ENCODE measurements around the gene TARBP2.
A peak's percentile ranks its signal among the peaks of the same experiment; 100 is the strongest.

The TARBP2 gene

DNA sequence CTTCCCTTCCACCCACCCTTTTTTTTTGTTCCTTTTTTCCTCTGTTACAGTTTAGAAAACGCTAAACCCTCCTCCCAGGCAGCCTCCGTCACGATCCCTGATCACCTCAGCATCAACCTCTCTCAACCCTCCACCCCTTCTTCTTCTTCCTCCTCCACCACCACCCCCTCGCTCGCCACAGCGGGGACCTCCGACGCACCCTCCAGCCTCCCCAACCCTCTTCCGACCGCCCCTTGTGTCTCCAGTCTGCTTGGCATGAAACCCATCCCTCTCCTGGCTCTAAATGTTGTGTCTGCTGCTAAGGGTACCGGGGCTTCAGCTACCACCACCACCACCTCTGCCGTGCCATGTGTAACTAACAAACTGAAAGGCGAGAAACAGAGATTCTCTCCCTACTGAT lies 26.3 kb upstream of the TARBP2 start:
- no peak for DNase-seq (ENCODE audit: low read depth)

- no peak for DNase-seq (ENCODE audit: low read depth)
These were observed 24.3 kb upstream of the TARBP2 start for GRCh38 chr12:53476769-53477209.

DNA sequence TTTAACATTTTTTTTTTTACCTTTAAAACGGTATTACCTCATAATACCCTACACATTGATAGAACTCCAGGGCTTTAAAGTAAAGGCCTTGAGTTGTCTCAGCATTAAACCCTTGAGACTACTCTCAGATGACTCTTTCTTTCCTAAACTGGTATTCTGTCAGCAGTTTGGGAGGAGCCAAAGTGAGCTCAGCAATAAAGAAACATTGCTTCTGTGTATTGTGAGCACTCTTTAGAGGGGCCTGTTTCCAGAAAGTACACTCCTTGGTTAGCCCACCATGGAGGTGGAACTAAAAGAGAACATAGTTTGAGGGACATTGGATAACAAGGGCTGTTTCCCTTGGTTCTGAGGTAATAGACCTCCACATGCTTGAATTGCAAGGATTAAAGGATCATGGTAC lies 22.2 kb upstream of the TARBP2 start:
- DNase-seq (ENCODE audit: low read depth) = no peak

DNA sequence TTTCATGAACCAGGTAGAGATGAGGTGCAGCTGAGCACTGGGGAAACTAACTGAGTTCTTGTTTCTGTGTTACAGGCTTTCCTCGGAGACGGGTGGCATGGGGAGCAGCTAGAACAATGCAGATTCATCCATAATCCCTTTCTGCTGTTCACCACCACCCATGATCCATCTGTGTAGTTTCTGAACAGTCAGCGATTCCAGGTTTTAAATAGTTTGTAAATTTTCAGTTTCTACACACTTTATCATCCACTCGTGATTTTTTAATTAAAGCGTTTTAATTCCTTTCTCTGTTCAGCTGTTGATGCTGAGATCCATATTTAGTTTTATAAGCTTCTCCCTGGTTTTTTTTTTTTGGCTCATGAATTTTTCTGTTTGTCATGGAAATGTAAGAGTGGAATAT lies 21.8 kb upstream of the TARBP2 start:
- DNase-seq (ENCODE audit: low read depth) = no peak

DNA sequence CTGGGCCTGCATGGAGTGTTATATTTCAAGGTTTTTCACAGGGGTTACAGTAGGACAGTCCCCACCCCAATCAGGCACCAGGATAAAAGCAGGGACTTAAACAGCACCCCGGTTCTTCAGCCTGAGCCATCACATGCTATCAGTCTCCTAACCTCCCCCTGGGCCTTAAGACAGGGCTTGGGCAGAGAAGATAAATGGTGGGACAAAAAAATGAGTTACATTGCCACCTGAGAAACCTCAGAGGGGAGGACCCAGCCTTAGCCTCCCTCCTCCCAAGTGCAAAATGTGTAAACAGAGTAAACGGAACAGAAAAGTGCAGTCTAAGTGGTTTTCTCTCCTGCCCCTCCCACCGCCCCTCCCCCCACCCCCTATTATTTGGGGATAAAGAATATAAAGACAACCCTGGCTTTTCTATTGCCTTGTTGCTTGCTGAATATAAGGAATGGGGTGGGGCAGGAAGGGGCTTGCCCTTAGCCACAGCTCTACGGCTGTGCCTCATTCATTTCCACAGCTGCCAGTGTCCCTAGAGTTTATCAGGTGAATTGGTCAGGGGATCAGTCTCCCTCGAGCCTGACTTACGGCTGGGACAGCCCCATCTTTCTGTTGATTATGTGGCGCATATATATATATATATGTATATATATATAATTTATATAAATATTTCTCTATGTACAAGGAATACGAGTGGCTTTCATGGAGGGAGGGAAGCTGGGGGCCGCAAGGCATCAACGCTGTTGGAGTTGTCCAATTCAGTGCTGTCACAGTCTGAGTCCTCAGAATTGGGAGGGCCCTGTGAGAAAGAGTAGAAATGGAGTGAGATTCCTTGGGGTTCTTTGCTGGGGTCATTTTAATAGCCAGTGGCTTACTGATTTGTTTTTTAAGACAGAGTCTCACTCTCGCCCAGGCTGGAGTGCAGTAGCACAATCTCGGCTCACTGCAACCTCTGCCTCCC lies 20.3 kb upstream of the TARBP2 start:
- no peak for DNase-seq (ENCODE audit: low read depth)

DNA sequence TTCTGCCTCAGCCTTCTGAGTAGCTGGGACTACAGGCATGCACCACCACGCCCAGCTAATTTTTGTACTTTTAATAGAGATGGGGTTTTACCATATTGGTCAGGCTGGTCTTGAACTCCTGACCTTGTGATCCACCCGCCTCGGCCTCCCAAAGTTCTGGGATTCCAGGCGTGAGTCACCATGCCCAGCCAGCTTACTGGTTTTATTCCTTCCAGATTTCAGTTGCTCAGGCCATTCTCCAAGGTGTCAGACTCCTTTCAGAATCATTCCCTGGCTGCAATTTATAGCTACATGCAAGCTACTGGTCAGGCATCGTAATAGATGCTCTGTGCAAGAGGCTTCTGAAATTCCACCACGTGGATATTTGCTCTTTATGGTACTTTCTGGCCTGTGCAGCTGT lies 19.6 kb upstream of the TARBP2 start:
- peak; percentile 71 for DNase-seq (ENCODE audit: low read depth)

DNA sequence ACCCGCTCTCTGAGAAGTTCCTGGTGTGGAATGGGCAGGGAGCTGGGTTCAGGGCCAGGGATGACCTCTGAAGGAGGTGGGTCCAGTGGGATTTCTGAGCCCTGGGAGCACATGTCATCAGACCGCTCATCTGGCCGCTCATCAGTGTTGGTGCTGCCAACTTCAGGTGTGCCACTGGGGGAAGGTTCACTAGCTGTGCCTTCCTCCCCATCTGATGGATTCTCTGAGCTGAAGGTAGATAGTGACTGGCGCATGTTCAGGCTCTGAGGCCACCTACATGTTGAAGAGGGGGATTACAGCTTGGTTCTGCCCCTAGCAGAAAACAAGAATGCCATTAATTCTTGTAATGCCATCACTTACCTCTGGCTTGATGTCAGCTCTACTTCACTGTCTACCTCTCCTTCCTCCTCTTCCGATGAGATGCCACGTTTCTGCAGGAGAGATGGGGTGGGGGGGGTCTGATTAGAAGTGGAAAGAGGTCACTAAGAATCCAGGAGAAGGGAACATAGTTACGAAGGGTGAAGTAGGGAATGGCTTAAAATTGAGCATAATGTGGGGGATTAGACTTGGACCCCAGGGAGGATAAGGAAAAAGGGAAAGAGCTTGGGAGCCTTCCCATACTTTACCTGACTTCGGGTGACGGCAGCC lies 19.0 kb upstream of the TARBP2 start:
- no peak for DNase-seq (ENCODE audit: low read depth)

DNA sequence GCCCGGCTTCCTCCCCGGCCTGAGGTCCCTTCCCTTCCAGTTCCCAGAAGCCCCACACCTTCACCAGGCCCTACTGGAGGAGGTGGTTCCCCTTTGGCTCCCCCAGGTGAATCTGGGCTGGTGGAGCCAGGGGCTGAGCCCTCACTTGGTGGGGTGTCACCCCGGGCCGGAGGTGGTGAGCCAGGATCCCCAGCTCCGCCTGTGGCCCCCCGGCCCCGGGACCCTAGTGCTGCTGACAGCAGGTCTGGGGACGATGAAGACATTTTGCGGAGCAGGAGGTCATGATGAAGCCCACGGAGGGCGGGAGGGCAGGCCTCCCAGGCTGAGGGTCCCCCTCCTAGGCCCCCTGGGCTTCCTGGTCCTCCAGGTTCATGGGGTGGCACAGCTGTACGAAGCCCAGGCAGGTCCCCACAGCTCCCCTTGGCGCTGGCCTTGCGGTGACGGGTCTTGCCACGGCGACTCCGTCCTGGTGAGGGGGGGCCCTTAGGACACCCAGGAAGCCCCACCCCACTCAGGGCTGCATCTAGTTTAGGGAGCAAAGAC lies 18.4 kb upstream of the TARBP2 start:
- DNase-seq (ENCODE audit: low read depth) = no peak

GRCh38 chr12:53483225-53483978 lies 17.7 kb upstream of the TARBP2 start:
- DNase-seq (ENCODE audit: low read depth) = no peak

DNA sequence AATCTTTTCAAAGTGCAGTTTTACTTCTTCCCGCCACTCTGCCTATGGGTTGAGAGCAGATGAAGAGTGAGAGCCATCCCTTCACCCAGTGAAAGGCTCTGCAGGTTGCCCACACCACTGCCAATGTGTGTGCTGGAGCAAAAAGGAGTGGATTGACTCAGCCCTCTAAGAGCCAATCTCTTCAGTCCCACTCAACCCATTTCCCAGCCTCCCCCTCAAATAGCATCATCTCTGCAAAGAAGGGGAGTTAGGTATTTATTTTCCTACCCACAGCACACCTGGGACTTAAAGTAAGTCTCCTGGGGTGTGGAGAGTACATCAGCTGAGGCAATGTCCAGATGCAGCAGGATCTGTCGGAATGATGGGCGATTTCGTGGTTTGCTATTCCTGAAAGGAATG lies 17.1 kb upstream of the TARBP2 start:
- DNase-seq (ENCODE audit: low read depth) = no peak

DNA sequence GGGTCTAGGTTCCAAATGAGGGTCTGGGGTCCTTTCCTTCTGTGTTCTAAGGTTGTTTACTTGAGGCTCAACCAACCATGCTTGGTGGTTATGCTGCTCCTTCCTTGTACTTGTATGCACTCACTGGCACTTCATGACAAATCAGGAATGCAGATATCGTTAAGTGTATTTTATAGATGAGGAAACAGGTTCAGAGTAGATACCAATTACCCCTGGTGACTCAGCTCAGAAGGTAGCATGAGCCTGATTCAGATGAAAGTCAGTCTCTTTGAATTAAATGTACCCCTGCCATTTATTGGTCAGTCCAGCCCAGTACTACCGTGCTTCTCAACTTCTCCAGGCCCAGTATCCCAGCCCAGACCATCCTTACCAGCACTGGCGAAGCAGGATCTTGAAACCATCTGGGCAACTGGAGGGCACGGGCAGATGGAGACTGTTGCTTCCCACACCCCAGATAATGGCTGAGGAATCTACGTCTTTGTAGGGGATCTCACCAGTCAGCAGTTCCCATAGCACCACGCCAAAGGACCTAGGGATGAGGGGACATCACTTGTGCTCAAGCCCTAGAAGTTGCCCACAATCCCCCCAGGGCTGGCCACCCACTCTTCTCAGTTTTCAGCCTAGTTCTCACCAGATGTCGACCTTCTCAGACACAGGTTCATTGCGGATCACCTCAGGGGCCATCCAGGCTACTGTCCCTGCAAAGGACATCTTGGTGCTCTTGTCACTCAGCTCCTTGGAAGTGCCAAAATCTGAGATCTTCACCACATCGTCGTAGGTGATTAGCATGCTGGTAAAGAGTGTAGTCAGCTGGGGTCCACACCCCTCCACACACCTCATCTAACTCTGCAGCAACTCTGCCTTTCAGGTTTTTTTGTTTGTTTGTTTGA lies 16.2 kb upstream of the TARBP2 start:
- DNase-seq (ENCODE audit: low read depth) = no peak

GRCh38 chr12:53485955-53486735 lies 14.9 kb upstream of the TARBP2 start:
- no peak for DNase-seq (ENCODE audit: low read depth)

DNA sequence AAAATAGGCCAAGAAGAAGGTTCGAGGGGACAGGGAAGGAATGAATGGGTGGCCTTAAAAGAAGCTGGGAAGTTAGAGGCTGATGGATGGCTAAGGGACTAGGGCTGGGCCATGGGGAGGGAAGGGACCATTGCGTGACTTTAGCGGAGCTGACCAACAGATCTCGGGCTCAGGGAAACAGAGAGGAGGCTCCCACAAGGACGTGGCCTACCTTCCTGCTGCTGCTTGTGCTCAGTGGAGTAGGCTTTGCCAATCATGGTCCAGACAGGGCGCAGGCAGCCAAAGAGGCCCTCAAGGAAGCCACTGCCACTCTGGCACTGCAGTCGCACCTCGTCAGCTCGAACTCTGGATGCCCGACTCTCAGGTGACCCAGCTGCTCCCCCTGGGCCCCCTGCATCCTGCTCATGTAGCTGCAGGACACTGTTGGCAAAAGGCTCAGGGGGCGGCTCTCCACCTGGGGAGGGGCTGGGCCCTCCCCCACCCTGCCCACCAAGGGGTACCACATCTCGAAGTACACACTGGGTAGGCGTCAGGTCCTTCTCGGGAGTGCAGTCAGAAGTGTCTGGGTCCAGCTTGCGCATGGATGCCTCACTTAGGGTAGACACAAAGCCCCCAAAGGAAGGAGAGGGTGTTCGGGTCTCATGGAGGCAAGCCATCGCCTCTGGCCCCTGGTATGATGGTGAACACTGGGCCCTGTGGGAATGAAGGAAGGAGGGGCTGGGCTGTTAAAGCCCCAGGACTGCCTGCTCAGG lies 14.2 kb upstream of the TARBP2 start:
- DNase-seq (ENCODE audit: low read depth) = no peak

DNA sequence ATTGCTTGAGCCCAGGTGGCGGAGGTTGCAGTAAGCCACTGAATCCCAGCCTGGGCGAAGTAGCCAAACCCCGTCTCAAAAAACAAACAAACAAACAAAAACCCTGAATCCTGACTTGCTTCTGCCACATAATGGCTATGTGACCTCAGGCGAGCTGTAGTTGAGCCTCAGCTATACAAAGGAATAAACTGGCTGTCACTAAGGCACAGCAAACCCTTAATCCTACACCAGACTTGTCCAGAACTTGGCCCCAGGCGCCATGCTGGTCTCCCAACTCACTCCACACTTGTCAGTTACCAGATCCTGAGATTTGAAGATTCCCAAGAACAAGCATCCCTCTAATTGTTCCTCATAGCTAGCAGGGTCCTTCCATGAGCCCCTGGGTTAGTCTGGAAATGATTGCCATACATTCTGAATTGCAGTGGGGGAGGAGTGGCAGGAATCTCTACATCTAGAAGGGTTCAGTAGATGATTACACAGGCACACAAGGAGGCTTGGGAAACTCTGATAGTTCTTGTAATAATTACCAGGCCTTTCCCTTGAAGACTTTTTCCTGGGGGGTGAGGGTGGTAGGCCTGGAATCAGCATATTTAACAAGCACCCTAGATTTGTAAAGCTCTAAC lies 11.7 kb upstream of the TARBP2 start:
- DNase-seq (ENCODE audit: low read depth) = no peak

GRCh38 chr12:53492188-53492587 lies 8.9 kb upstream of the TARBP2 start:
- DNase-seq (ENCODE audit: low read depth) = no peak

GRCh38 chr12:53492830-53493609 lies 8.1 kb upstream of the TARBP2 start:
- peak; percentile 67 for DNase-seq (ENCODE audit: low read depth)

GRCh38 chr12:53493610-53494391 lies 7.3 kb upstream of the TARBP2 start:
- DNase-seq (ENCODE audit: low read depth) = no peak
